T-helper 2 cell treated with Interferon-gamma antibody and Interleukin-4, amounts not matched to agents 5 μg/mL and 100 μg/mL, for 36 hours (primary cell): ENCODE results near the gene DIAPH3.

ENCODE experiments used
- DNase-seq: peaks from one replicate; pipeline ENCODE4 v3.0.0; 2021; ENCODE audit warnings: low spot score
- H3K27ac Mint-ChIP-seq: one replicate; pipeline ENCODE4 v1.8.0; 2021; ENCODE audit warnings: mild to moderate bottlenecking, mixed read lengths
- H3K27me3 Mint-ChIP-seq: one replicate; pipeline ENCODE4 v1.8.0; 2021; ENCODE audit warnings: low read depth, mixed read lengths
- H3K36me3 Mint-ChIP-seq: one replicate; pipeline ENCODE4 v1.8.0; 2021; ENCODE audit warnings: low read depth, mixed read lengths
- H3K4me1 Mint-ChIP-seq: one replicate; pipeline ENCODE4 v1.8.0; 2021; ENCODE audit warnings: low read depth, mixed read lengths
- H3K4me3 Mint-ChIP-seq: one replicate; pipeline ENCODE4 v1.8.0; 2022; ENCODE audit warnings: mild to moderate bottlenecking, moderate library complexity, mixed read lengths
- H3K9me3 Mint-ChIP-seq: one replicate; pipeline ENCODE4 v1.8.0; 2021; ENCODE audit warnings: mixed read lengths

DIAPH3 gene

DNA sequence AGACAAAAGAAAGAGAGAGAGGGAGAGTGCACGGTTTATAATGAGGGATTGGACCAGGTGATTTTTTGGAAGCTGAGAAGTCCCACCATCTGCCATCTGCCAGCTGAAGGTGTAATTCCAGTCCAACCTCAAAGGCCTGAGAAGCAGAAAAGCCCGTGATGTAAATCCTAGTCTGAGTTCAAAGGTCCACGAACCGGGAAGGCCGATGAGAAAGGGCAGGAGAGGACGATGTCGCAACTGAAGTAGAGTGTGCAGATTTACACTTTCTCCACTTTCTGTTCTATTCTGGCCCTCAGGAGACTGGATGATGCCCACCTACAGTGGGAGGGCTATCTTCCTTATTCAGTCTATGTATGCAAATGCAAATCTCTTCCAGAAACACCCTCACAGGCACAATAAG, 500.0 kb downstream of the DIAPH3 start:
- H3K9me3 Mint-ChIP-seq = no peaks in the 10 kb centered on the region
- no peak overlapping the region for H3K27ac Mint-ChIP-seq
- no peaks in the 10 kb centered on the region for H3K4me1 Mint-ChIP-seq
- H3K27me3 Mint-ChIP-seq = no peaks in the 10 kb centered on the region
- no peak for DNase-seq
- peaks cover 6% of the 10 kb centered on the region for H3K36me3 Mint-ChIP-seq
- H3K4me3 Mint-ChIP-seq = no peak overlapping the region

DNA sequence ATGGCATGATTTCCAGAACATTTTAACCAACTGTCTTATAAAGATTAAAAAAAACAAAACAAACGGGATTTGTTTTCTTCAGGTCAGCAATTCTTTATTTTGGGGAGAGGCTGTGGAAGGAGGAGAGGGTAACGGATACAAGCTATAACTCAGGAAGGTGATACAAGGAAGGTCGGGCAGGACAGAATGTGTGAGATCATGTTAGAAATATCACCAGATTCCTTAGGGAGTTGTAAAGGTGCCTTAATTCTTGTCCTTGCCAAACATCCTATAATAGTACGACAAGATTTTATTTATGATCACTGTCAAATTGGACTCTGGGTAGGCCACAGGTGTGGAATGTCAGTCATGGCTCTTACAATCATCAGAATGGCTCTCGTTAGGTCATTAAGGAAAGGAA, 503.1 kb downstream of the DIAPH3 start:
- no peak overlapping the region for H3K27ac Mint-ChIP-seq
- H3K4me1 Mint-ChIP-seq = no peaks in the 10 kb centered on the region
- no peaks in the 10 kb centered on the region for H3K27me3 Mint-ChIP-seq

DNA sequence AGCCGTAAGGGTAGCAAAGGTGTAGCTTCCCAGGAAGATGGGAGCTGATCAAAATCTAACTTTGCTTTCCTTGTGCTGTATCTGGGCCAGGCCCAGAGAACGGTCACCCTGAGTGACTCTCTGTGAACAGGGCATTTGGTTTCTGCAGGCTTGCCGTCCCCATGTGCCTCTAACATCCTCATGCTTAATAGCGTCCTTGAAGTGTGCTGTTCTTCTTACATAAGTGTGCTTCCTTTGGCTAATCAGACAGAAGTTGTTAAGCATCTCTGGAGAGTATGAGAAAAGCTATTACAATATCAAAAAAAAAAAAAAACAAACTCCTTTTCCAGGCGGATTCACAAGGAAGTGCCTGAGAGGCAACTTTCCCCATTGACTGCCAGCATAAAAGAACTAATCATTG, 503.7 kb downstream of the DIAPH3 start:
- no peaks in the 10 kb centered on the region for H3K27me3 Mint-ChIP-seq
- no peak overlapping the region for H3K4me3 Mint-ChIP-seq
- H3K36me3 Mint-ChIP-seq = peaks cover 3% of the 10 kb centered on the region
- H3K4me1 Mint-ChIP-seq = no peaks in the 10 kb centered on the region
- no peaks in the 10 kb centered on the region for H3K9me3 Mint-ChIP-seq
- no peak overlapping the region for H3K27ac Mint-ChIP-seq
- no peak for DNase-seq

More for the DNA sequence above, 503.1 kb downstream of the DIAPH3 start:
- H3K4me3 Mint-ChIP-seq = no peak overlapping the region
- no peak for DNase-seq
- no peaks in the 10 kb centered on the region for H3K9me3 Mint-ChIP-seq
- H3K36me3 Mint-ChIP-seq = peaks cover 3% of the 10 kb centered on the region

GRCh38 chr13:59658738-59659330, 504.9 kb downstream of the DIAPH3 start:
- DNase-seq = no peak
- Mint-ChIP-seq H3K27me3 (peaks cover 3% of the 10 kb centered on the region), H3K4me1 (no peaks in the 10 kb centered on the region), H3K9me3 (no peaks in the 10 kb centered on the region), H3K4me3 (no peak overlapping the region), H3K36me3 (peaks cover 2% of the 10 kb centered on the region), H3K27ac (no peak overlapping the region)

DNA sequence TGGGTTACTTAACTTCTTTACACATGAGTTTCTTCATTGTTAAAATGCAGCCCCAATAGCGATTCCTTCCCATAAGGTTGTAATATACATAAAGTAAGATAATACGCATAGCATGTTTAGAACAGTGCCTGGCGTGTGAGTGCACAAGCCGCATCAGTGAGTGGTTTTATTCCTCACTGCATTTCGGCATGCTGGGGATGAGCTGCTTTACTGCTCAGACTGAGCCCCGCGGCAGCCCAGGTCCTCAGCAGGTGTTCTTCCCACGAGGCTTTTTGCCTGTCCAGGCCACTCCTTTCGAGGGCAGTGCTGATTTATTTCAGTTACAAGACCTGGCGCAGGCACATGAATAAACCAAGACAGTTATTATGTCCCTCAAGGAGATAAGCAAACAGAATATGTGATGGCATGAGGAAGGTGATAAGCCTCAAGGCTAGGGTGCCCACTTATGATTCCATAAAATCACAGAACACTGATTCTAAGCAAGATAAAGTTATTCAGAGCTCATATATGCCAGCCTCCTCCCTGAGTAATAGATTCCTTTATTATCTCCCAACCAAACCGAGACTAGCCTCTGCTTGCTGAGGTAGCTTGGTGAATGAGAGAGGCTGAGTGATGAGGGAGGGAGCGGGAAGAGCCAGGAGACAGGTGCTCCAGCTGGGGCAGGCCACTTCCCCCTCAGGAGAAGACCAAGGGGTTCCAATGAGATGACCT, 505.5 kb downstream of the DIAPH3 start:
- Mint-ChIP-seq H3K4me3 (no peak overlapping the region), H3K27me3 (peaks cover 3% of the 10 kb centered on the region), H3K4me1 (no peaks in the 10 kb centered on the region), H3K9me3 (no peaks in the 10 kb centered on the region), H3K27ac (no peak overlapping the region), H3K36me3 (peaks cover 2% of the 10 kb centered on the region)
- DNase-seq = no peak

- Mint-ChIP-seq H3K9me3 (no peaks in the 10 kb centered on the region), H3K4me3 (no peak overlapping the region), H3K27ac (no peak overlapping the region), H3K27me3 (peaks cover 5% of the 10 kb centered on the region), H3K4me1 (no peaks in the 10 kb centered on the region), H3K36me3 (no peaks in the 10 kb centered on the region)
- no peak for DNase-seq
These were observed 509.8 kb downstream of the DIAPH3 start for GRCh38 chr13:59653916-59654315.

DNA sequence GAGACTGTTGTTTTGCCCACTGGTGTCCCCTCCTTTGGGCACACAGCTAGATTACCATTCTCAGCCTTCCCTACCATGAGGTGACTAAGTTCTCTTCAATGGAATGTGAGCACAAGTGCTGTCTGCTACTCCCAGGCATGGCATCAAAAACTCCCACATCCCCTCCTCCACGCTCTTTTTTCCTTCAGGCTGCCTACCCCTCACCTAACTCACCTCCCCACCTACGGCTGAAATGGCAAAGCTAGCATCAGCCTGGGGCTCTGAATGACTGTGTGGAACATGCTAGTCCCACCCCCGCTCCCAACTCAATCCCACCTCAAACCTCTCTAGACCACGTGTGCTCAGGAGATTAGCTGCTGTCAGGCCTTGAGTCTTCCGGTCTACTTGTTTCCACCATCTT, 512.2 kb downstream of the DIAPH3 start:
- no peak overlapping the region for H3K27ac Mint-ChIP-seq
- no peaks in the 10 kb centered on the region for H3K4me1 Mint-ChIP-seq
- no peaks in the 10 kb centered on the region for H3K9me3 Mint-ChIP-seq
- no peaks in the 10 kb centered on the region for H3K36me3 Mint-ChIP-seq
- peaks cover 5% of the 10 kb centered on the region for H3K27me3 Mint-ChIP-seq
- DNase-seq = no peak
- no peak overlapping the region for H3K4me3 Mint-ChIP-seq

DNA sequence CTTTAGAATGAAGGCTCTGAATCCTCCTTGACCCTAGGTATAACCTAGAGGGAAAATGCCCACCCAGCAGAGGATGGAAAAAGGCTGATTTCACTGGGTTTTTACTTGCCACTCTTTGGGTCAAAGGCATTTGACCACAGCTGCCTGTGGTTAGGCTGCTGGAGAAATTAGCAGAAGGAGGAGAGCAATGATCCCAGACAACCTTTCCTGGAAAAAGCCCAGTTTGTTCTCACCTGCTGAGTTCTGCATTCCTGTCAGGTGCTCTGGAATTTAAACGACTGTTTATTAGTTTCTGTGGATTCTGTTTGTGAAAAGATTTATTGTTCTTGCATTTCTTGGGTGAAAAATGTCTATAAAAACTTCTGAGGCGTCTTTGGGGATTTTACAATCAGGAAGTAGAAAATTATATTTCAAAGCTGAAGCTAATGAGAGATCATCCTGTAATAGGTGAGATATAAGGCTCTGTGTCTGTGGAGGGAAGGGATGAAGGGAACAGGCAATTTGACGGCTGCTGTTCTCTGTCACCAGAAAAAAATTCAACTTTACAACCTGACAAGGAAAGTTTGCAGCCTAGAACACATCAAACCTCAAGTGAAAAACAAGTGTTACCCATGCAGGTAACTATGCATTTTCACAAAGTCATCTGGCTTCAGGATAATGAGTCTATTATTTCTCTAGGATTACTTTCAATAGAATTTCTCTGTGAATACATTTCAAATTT, 519.7 kb downstream of the DIAPH3 start:
- DNase-seq = no peak
- H3K27me3 Mint-ChIP-seq = no peaks in the 10 kb centered on the region
- H3K9me3 Mint-ChIP-seq = no peaks in the 10 kb centered on the region
- no peak overlapping the region for H3K27ac Mint-ChIP-seq
- H3K4me3 Mint-ChIP-seq = no peak overlapping the region
- no peaks in the 10 kb centered on the region for H3K36me3 Mint-ChIP-seq
- H3K4me1 Mint-ChIP-seq = no peaks in the 10 kb centered on the region

DNA sequence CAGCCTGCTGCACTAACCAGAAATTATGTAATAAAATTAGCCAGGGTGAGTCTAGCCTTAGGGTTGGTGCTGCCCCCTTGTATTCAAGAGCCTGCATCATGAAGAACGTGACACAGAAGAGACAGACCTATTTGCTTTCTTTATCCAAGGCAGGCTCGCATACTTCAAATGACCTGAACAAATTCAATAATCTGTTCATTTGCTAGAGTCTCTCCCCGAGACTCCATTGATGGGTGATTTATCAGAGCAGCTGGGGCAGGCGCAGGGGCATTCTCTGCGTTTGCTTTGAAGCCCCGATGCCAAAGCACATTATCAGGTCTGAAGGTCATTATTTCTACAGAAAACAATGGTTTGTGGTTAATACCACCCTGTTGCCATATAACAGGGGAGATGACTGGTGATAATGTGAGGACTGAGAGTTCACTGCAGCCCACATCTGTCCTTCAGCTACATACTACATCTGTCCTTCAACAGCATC, 520.3 kb downstream of the DIAPH3 start:
- Mint-ChIP-seq H3K4me3 (no peak overlapping the region), H3K27me3 (no peaks in the 10 kb centered on the region), H3K4me1 (no peaks in the 10 kb centered on the region), H3K36me3 (no peaks in the 10 kb centered on the region), H3K27ac (no peak overlapping the region), H3K9me3 (no peaks in the 10 kb centered on the region)
- DNase-seq = no peak

DNA sequence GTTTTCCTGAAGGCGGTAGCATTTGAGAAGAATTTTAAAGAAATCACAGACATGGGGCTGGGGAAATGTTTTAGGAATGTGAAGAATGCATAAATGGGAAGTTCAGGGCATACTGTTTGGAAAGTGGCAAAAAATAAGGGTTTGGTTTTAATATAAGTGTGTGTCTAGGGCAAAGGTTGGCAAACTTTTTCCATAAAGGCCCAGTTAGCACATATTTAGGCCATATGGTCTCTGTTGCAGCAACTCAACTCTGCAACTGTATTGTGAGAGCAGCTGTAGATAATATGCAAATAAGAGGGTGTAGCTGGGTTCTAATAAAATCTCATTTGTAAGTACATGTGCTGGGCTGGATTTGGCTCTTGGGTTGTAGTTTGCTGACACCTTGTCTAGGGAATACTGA, 521.9 kb downstream of the DIAPH3 start:
- H3K9me3 Mint-ChIP-seq = no peaks in the 10 kb centered on the region
- no peaks in the 10 kb centered on the region for H3K27me3 Mint-ChIP-seq
- H3K4me1 Mint-ChIP-seq = no peaks in the 10 kb centered on the region
- no peak for DNase-seq
- no peak overlapping the region for H3K27ac Mint-ChIP-seq
- H3K4me3 Mint-ChIP-seq = no peak overlapping the region
- H3K36me3 Mint-ChIP-seq = no peaks in the 10 kb centered on the region

GRCh38 chr13:59641261-59641660, 522.5 kb downstream of the DIAPH3 start:
- Mint-ChIP-seq H3K9me3 (no peaks in the 10 kb centered on the region), H3K4me3 (no peak overlapping the region), H3K4me1 (no peaks in the 10 kb centered on the region), H3K27ac (no peak overlapping the region), H3K27me3 (no peaks in the 10 kb centered on the region), H3K36me3 (no peaks in the 10 kb centered on the region)
- DNase-seq = no peak

DNA sequence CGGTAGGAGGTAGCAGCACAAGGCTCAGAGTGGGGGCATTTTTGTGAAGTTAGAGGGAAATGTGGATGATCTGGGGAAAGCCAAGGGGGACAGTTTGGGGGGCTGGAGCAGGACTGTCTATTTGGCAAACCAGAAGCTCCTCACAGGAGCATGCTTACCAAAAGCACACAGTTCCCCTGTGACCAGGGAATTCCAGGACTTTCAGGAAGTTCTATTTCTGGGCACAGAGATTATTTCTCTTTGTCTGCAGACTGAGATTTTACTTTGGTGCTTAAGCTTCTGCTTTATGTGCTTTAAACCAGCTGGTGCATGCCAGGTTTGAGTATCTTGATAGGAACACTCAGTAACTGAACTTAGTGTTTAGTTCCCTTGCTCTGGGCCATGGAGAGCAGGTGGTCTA, 525.3 kb downstream of the DIAPH3 start:
- Mint-ChIP-seq H3K9me3 (no peaks in the 10 kb centered on the region), H3K4me3 (no peak overlapping the region), H3K36me3 (no peaks in the 10 kb centered on the region), H3K27ac (no peak overlapping the region), H3K4me1 (no peaks in the 10 kb centered on the region), H3K27me3 (no peaks in the 10 kb centered on the region)
- no peak for DNase-seq

DNA sequence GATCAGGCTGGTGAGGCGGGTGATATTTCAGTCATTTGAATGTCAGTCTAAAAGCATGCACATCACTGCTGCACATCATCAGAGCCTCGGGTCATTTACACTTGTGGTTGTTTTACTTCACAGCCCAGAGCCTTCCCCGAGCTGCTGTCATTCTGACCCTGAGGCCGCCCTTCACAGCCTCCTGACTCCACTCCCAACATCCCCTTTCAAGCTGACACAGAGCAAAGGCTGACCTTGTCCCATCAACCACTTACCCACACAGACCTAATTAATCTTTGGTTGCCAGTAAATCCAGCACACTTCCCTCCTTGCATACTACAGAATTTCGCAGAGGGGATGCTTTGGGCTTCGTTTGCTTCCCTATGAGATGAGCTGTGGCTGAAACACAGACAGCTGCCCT, 528.1 kb downstream of the DIAPH3 start:
- Mint-ChIP-seq H3K27me3 (no peaks in the 10 kb centered on the region), H3K4me3 (no peak overlapping the region), H3K9me3 (no peaks in the 10 kb centered on the region), H3K27ac (no peak overlapping the region), H3K36me3 (no peaks in the 10 kb centered on the region), H3K4me1 (no peaks in the 10 kb centered on the region)
- DNase-seq = no peak

DNA sequence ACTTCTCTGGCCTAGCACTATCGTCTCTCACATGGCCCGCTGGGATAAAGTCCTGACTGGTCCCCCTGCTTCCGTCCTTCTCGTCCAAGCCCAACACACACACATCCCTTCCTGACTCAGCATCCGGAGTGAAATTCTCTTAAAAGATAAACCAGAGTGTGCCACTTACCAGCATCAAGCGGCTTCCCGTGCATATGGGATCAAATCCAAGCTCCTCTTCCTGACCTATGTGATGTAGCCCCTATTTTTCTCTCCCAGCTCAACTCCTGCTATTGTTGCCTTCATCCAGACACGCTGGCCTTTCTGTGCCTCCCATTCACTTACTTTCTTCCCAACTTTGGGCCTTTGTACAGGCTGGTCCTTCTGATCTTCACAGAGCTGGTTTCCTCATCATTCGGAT, 530.4 kb downstream of the DIAPH3 start:
- Mint-ChIP-seq H3K9me3 (no peaks in the 10 kb centered on the region), H3K36me3 (no peaks in the 10 kb centered on the region), H3K27me3 (no peaks in the 10 kb centered on the region), H3K4me3 (no peak overlapping the region), H3K27ac (no peak overlapping the region), H3K4me1 (no peaks in the 10 kb centered on the region)
- no peak for DNase-seq
